ENCODE measurements around the gene LHPP.

DNA sequence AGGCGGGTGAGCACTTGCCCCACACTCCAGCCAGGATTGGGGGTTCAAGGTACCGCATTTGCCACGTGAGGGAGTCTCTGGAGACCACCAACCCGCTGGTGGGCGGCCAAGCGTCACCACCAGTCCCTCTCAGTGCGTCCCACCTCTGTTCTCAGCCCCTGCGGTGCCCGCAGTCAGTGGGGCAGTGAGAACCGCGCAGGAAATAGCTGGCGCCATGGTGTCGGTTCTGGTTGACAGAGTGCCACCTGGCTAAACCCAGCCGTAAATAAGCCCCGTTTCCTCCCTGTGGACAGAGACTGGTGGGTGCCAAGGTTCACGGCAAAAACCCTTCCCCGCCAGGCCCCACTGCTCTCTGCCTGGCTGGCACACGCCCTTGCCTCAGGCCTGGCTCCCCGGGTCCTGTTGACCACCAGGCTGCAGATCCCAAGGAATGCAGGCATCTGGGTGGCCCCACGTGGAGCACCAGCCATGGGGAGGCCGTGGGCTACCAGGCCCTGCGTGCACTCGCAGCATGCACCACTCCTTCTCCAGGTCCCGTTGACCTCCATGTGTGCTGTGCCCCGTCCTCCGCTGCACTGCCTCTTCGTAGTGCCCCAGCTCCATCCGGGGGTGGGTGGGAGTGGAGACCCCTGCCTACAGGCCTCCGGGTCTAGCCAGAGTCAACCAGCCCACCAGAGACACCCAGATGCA lies 140.0 kb downstream of the LHPP start:
- TF ChIP-seq, protein P1, sequence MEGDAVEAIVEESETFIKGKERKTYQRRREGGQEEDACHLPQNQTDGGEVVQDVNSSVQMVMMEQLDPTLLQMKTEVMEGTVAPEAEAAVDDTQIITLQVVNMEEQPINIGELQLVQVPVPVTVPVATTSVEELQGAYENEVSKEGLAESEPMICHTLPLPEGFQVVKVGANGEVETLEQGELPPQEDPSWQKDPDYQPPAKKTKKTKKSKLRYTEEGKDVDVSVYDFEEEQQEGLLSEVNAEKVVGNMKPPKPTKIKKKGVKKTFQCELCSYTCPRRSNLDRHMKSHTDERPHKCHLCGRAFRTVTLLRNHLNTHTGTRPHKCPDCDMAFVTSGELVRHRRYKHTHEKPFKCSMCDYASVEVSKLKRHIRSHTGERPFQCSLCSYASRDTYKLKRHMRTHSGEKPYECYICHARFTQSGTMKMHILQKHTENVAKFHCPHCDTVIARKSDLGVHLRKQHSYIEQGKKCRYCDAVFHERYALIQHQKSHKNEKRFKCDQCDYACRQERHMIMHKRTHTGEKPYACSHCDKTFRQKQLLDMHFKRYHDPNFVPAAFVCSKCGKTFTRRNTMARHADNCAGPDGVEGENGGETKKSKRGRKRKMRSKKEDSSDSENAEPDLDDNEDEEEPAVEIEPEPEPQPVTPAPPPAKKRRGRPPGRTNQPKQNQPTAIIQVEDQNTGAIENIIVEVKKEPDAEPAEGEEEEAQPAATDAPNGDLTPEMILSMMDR (IDR thresholded peaks at IDR 0.05), result no peak
- TF ChIP-seq POLR2AphosphoS5 (IDR thresholded peaks at IDR 0.05) (no peak), POLR2A (IDR thresholded peaks at IDR 0.05) (no peak)
